ENCODE results near the gene INSRR. TPM values are rescaled to one million over a fixed set of nuclear protein-coding genes. Genes with fewer than 3 reads are reported as not detected.

Gene INSRR
- total RNA-seq, 1 experiment from 2014 or later = not detected

DNA sequence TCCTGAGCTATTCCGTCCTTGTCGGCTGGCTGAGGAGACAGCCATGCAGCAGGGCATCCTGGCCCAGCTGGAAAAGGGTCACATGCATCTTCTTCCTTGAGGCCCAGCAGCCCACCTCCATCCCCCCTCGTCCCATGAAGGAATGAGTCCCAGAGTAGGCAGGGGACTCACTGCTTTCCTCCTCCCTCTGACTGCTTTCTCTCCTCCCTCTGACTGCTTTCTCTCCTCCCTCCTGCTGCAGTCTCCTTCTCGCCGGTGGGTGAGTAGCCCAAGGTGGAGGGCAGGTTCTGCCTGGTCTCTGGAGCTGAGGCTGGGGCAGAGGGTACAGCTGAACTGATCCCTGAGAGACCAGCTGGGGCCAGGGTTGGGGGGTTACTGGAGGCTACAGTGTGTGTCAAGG is 15.2 kb upstream of the INSRR start:
- DNase-seq = no peak
- Histone ChIP-seq H3K27ac (no peak overlapping the region), H3K4me3 (no peak overlapping the region), H3K9me3 (replicated peaks) (no peaks in the 10 kb centered on the region), H3K36me3 (no peaks in the 10 kb centered on the region), H3K4me1 (no peaks in the 10 kb centered on the region; the same call in 1 of the 2 replicates), H3K27me3 (peaks cover 4% of the 10 kb centered on the region)

DNA sequence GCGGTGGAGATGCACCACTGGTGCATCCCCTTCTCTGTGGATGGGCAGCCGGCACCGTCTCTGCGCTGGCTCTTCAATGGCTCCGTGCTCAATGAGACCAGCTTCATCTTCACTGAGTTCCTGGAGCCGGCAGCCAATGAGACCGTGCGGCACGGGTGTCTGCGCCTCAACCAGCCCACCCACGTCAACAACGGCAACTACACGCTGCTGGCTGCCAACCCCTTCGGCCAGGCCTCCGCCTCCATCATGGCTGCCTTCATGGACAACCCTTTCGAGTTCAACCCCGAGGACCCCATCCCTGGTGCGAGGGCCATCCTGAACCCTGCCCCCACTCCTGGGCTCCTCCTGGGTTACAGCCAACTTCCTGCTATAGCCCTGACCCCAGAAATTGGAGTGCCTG is 14.7 kb upstream of the INSRR start:
- Histone ChIP-seq H3K27me3 (peaks cover 4% of the 10 kb centered on the region), H3K27ac (no peak overlapping the region), H3K36me3 (no peaks in the 10 kb centered on the region), H3K9me3 (replicated peaks) (no peaks in the 10 kb centered on the region), H3K4me3 (no peak overlapping the region), H3K4me1 (no peaks in the 10 kb centered on the region; the same call in 1 of the 2 replicates)
- DNase-seq = no peak

DNA sequence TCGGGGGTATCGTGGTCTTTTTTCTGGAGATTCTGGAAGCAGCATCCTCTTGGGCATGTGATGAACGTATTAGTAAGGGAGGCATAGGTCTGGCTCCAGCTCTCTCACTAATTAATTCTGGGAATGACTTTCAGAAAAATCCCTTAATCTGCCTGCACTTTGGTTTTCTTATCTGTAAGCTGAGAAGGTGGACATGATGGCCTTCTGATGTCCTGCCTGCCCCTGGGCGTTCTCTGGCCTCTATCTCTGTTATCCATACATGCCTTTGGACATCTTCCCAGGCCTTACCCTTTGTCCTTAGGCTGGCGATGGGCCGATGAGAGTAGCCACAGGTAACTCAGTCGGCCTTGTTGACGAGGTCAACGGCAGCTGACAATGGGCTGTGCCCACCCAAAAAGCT is 10.5 kb upstream of the INSRR start:
- Histone ChIP-seq H3K27me3 (peaks cover 8% of the 10 kb centered on the region), H3K9me3 (replicated peaks) (no peaks in the 10 kb centered on the region), H3K36me3 (no peaks in the 10 kb centered on the region), H3K4me3 (no peak overlapping the region), H3K4me1 (no peaks in the 10 kb centered on the region; the same call in 1 of the 2 replicates), H3K27ac (no peak overlapping the region)
- no peak for DNase-seq

DNA sequence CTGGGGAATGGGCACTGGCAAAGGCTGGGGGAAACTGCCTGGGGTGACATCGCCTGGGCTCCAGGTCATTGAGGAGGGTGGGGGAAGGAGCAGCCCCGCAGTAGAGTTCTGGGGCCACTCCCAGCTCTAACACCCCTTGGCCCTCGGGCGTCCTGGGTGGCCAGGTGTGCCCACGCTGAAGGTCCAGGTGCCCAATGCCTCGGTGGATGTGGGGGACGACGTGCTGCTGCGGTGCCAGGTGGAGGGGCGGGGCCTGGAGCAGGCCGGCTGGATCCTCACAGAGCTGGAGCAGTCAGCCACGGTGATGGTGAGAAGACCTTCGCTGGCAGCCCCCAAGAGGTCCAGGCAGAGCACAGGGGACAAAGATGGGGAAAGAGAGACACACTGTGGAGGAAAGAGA is 9.4 kb upstream of the INSRR start:
- no peaks in the 10 kb centered on the region; the same call in 1 of the 2 replicates for H3K4me1 ChIP-seq
- H3K4me3 ChIP-seq = no peak overlapping the region
- H3K27ac ChIP-seq = no peak overlapping the region
- no peak for DNase-seq
- no peaks in the 10 kb centered on the region for H3K9me3 ChIP-seq (replicated peaks)
- peaks cover 6% of the 10 kb centered on the region for H3K27me3 ChIP-seq
- H3K36me3 ChIP-seq = no peaks in the 10 kb centered on the region

DNA sequence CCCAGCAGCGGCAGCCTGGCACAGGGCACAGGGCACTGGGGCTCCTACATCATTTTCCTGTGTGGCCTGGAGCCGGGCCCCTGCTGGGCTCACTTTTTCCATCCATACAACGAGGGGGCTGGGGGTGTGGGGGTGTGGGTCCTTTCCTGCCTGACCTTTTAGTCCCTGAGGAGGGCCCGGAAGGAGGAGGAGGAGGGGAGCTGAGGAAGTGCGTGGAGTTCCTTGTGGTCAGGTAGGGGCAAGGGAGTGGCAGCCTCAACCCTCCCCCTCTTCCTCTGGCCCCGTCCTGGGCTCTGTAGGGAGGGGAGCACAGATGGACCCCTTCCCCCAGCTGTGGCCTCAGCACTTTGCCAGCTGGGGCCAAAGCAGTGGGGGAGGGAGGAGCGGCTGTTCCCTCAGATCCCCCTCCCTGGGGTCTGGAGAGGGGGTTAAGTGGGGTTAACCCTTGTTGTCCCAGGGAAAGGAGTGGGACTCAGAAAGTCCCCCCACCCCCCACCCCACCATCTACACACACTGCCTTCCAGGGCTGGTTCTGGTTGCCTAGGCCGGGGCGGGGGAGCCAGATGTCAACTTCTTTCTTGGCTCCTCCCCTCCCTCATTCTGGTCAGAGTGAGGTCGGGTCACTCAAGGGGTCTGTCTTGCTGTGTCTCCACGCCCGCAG is 7.5 kb upstream of the INSRR start:
- peaks cover 21% of the 10 kb centered on the region for H3K27me3 ChIP-seq
- no peak overlapping the region for H3K4me3 ChIP-seq

DNA sequence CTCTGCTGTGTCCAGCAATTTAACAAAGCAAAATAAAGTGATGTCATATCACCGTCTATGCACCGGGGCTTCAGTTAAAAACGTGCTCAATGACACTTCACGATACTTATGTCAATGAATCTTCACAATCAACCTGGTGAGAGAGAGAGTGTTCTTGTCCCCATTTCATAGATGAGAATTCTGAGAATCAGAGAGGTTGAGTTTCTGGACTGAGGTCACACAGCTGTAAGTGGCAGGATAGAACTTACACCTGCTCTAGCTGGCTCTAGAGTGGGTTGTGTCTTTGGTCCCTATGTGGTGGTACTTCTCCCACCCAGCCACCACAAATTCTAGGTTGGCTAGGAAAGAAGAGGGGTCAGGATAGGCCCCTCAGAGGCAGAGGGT is 6.9 kb upstream of the INSRR start:
- H3K4me1 ChIP-seq = no peaks in the 10 kb centered on the region
- H3K4me3 ChIP-seq = no peak overlapping the region
- no peaks in the 10 kb centered on the region for H3K36me3 ChIP-seq
- no peak for DNase-seq
- no peak overlapping the region for H3K27ac ChIP-seq
- H3K27me3 ChIP-seq = peaks cover 21% of the 10 kb centered on the region
- H3K9me3 ChIP-seq (replicated peaks) = no peaks in the 10 kb centered on the region

More for the DNA sequence above, 7.5 kb upstream of the INSRR start:
- DNase-seq = no peak
- Histone ChIP-seq H3K27ac (no peak overlapping the region), H3K4me1 (no peaks in the 10 kb centered on the region), H3K36me3 (no peaks in the 10 kb centered on the region), H3K9me3 (replicated peaks) (no peaks in the 10 kb centered on the region)

DNA sequence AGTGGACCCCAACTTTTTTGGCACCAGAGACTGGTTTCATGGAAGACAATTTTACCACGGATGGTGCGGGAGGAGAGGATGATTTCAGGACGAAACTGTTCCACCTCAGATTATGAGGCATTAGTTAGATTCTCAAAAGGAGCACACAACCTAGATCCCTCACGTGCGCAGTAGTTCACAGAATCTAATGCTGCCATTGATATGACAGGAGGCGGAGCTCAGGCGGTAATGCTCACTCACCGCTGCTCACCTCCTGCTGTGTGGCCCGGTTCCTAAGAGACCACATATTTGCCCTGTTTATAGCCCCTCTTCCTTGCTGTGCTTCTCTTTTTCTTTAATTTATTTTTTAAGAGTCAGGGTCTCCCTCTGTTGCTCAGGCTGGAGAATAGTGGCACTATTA is 6.3 kb upstream of the INSRR start:
- Histone ChIP-seq H3K9me3 (replicated peaks) (no peaks in the 10 kb centered on the region), H3K4me3 (no peak overlapping the region), H3K27ac (no peak overlapping the region), H3K36me3 (no peaks in the 10 kb centered on the region), H3K27me3 (peaks cover 21% of the 10 kb centered on the region), H3K4me1 (no peaks in the 10 kb centered on the region)
- no peak for DNase-seq

DNA sequence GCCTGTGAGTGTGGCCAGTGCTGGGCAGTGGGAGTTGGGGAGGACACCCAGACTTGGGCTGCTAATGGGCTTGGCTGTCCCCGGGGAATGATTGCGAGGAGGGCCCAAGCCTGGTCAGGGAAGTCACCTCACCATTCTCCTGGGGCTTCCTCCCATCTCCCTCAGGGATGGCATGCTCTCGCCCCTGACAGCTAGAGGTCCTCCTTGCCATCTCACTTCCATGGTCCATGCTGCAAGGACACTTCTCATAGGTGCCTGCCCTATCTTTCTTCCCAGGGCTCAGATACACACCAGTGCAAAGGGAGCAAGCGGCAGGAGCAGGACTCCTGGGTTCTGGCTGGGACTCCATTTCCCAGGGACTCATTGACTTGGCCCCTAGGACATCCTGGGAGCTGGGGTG is 5.9 kb upstream of the INSRR start:
- Histone ChIP-seq H3K4me3 (no peak overlapping the region), H3K9me3 (replicated peaks) (no peaks in the 10 kb centered on the region), H3K27ac (no peak overlapping the region), H3K36me3 (no peaks in the 10 kb centered on the region), H3K4me1 (no peaks in the 10 kb centered on the region), H3K27me3 (peaks cover 21% of the 10 kb centered on the region)
- no peak for DNase-seq

DNA sequence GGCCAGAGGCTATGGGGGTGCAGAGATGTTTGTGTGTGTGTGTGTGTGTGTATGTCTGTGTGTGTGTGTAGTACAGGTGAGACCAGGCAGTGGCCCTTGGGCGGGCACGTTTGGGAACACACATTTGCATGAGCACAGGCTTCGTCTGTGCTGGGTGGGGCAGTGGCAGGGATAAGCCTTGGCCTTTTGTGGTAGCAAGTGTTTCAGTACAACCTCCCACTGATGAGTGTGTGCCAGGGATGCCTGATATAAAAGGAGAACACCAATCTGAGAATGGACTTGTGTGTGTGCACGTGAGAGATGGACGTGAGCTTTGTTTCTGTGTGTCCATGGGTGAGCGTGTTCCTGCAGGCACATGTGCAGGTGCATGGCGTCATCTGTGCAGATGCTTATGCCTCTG is 4.7 kb upstream of the INSRR start:
- no peaks in the 10 kb centered on the region for H3K9me3 ChIP-seq (replicated peaks)
- no peak overlapping the region for H3K27ac ChIP-seq
- no peaks in the 10 kb centered on the region for H3K36me3 ChIP-seq
- H3K4me3 ChIP-seq = no peak overlapping the region
- H3K27me3 ChIP-seq = peaks cover 27% of the 10 kb centered on the region
- DNase-seq = no peak
- H3K4me1 ChIP-seq = 0 out of 2 replicates have a peak, but pooled peaks cover under 1% of the 10 kb centered on the region

DNA sequence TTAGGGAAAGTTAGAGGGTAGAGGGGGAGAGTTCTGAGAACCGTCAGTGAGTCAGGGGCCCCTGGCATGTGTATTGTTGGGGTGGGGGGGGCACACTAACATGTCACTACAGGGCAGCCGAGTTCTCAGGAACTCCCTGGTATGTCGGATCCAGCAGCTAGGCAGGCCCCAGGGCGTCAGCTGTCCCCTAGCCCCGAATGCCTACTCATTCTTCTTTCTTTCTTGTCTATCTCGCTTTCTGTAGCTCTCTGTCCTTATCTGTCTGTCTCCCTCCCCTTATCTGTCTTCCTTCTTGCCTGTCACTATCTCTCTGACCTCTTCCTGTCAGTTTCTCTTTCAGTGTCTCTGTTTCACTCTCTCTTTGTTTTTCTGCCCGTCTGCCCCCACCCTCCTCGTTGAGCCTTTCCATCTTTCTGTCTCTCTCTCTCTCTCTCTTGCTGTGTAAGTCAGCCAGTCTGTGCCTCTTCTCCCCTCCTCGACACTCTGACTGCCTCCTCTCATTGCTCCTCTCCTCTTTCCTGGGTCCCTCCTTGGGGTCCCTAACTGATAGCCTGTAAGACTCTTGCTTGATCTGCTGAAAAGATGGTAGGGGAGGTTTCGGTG is 4.2 kb upstream of the INSRR start:
- Histone ChIP-seq H3K4me1 (peaks cover 4% of the 10 kb centered on the region; the same call in 1 of the 2 replicates), H3K27ac (no peak overlapping the region), H3K36me3 (no peaks in the 10 kb centered on the region)

DNA sequence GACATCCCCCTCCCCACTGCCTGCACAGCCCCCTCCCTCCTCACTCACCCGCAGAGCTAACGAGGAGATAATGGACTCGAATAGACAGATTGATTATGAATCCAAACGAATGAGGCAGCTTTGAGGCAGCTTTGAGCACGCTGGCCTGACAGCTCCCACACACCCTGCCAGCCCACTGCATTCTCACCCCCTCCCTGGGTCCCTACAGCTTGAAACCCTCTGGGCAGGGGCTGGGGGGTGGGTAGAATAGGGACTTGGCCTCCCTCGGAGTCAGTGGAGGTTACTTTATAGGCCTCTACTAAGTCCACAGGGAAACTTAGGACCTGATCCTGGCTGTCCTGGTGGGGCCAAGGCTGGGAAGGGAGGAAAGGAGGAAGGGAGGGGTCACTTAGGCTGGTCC is 3.7 kb upstream of the INSRR start:
- Histone ChIP-seq H3K4me3 (no peak overlapping the region), H3K4me1 (peaks cover 4% of the 10 kb centered on the region; the same call in 1 of the 2 replicates), H3K27me3 (peaks cover 32% of the 10 kb centered on the region), H3K9me3 (replicated peaks) (no peaks in the 10 kb centered on the region), H3K27ac (no peak overlapping the region), H3K36me3 (no peaks in the 10 kb centered on the region)
- DNase-seq = no peak

More for the DNA sequence above, 4.2 kb upstream of the INSRR start:
- peak; percentile 29 to 32 for DNase-seq
- Histone ChIP-seq H3K9me3 (replicated peaks) (no peaks in the 10 kb centered on the region), H3K27me3 (peaks cover 31% of the 10 kb centered on the region), H3K4me3 (no peak overlapping the region)

DNA sequence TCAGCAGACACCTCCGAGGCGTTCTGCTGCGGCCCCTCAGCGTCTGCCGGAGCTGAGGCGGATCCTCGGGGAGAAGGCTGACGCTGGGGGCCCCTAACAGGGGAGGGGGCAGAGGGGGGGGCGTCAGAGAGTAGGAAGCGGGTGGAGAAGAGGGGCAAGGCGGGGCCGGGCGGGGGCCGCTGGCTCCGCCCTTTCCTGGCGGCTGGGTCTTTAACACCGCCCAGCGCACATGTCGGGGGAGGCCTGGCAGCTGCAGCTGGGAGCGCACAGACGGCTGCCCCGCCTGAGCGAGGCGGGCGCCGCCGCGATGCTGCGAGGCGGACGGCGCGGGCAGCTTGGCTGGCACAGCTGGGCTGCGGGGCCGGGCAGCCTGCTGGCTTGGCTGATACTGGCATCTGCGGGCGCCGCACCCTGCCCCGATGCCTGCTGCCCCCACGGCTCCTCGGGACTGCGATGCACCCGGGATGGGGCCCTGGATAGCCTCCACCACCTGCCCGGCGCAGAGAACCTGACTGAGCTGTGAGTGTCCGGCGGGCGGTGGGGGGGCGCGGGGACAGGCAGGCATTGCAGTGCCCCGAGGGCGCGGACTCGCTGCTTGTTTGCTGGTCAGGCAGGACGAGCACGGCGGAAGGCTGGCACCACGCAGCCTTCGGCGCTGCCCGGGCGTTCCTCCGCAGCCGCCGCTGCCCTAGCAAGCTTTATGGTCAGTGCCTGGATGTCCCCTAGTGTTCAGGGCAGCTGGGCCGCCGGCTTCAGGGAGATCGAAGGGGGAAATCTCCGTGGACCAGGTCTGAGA is 1.9 kb upstream of the INSRR start, which contains the start of gene NTRK1:
TSS of gene NTRK1 (plus strand) at position 238 of the 796 bp plus-strand sequence. CDS start at position 308, 70 bp downstream.
- DNase-seq = peak; percentile 69 to 70
- Histone ChIP-seq H3K4me1 (peaks cover 4% of the 10 kb centered on the region; the same call in 1 of the 2 replicates), H3K9me3 (replicated peaks) (no peaks in the 10 kb centered on the region), H3K36me3 (no peaks in the 10 kb centered on the region), H3K4me3 (peak within 1 kb of the TSS; percentile 40), H3K27me3 (peaks cover 28% of the 10 kb centered on the region), H3K27ac (no peak within 1 kb of the TSS)

DNA sequence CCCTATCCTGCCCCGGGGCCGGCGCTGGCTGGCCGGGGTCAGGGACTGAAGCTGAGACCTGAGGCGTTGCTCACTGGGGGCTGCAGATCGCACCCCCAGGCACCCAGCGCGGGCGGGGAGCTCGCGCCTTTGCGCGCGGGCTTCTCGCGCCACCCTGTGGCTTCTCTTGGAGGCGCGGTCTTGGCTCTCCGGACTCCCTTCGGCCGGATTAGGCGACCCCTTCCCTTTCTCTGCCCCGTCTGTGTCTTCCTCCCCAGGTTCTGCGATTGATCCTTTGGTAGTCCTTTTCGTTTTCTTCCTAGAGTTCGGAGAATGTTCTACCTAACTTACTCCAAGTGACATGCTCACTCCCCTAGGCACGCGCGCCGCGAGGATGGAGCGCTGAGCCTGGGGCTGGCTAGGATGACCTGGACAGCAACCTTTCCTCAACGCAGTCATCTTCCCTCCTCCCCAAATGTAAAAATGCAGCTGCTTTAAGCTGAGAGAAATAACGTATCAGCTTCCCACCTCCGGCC is 1.3 kb upstream of the INSRR start:
- no peak overlapping the region for H3K27ac ChIP-seq
- H3K4me3 ChIP-seq = peak overlapping the region; percentile 40
- H3K27me3 ChIP-seq = peaks cover 28% of the 10 kb centered on the region

DNA sequence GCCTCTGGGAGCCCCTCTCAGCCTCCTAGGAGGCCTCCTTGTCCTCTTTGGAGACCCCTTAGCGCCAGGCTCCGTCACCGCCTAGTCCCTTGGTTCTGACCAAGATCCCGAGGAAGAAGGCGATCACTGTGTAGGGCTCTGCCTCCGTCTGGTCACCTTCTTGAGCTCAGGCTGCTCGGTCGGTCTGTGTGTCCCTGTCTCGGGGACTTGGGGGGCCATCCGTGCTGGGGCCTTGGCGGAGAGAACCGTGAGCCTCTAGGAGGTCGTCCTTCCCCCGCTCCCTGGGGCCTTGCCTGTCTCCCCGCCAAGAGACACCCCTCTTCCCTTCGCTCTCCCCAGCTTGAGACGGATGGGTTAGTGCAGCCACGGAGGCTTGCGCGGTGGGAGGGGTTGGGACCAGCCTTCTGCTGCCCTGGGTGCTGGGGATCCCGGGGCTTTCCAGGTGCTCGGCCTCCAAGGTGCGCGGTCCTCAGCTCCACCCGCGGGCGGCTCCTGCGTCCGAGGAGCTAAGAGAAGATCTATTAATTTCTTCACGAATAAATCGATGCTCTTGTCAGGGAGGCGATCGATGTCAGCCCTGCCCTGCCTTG is 701 bp upstream of the INSRR start:
- H3K27ac ChIP-seq = no peak overlapping the region
- peaks cover 28% of the 10 kb centered on the region for H3K27me3 ChIP-seq
- H3K36me3 ChIP-seq = no peaks in the 10 kb centered on the region
- no peak for DNase-seq
- H3K9me3 ChIP-seq (replicated peaks) = no peaks in the 10 kb centered on the region
- peak overlapping the region; percentile 40 for H3K4me3 ChIP-seq
- peaks cover 4% of the 10 kb centered on the region; the same call in 1 of the 2 replicates for H3K4me1 ChIP-seq

More for the DNA sequence above, 1.3 kb upstream of the INSRR start:
- peaks cover 4% of the 10 kb centered on the region; the same call in 1 of the 2 replicates for H3K4me1 ChIP-seq
- no peaks in the 10 kb centered on the region for H3K36me3 ChIP-seq
- peak; percentile 27 to 60 for DNase-seq
- H3K9me3 ChIP-seq (replicated peaks) = no peaks in the 10 kb centered on the region

Measured in SJCRH30 (cell line).